GM10266 (cell line): ENCODE data around the gene BNC2.

ENCODE experiments used
- DNase-seq: peaks from one replicate; pipeline ENCODE4 v3.0.0; 2012; ENCODE audit errors: extremely low spot score
- CTCF ChIP-seq: IDR thresholded peaks from 2 replicates; pipeline ENCODE4 v1.5.1; 2012; ENCODE audit warnings: mild to moderate bottlenecking, low read depth; ENCODE audit not compliant: control insufficient read depth, insufficient read depth; ENCODE audit errors: missing control alignments

Gene BNC2

GRCh38 chr9:16688814-16689213, 181.7 kb downstream of the BNC2 start:
- DNase-seq, result no peak
- no peak for TF ChIP-seq CTCF

GRCh38 chr9:16687678-16688369, 182.6 kb downstream of the BNC2 start:
- DNase-seq, result no peak
- no peak for TF ChIP-seq CTCF

GRCh38 chr9:16683326-16683725, 187.1 kb downstream of the BNC2 start:
- no peak for TF ChIP-seq CTCF
- DNase-seq, result no peak

GRCh38 chr9:16682273-16682672, 188.2 kb downstream of the BNC2 start:
- DNase-seq, result no peak
- TF ChIP-seq CTCF, result no peak

GRCh38 chr9:16681652-16681987, 188.8 kb downstream of the BNC2 start:
- DNase-seq, result no peak
- TF ChIP-seq CTCF, result no peak

GRCh38 chr9:16680975-16681651, 189.4 kb downstream of the BNC2 start:
- no peak for DNase-seq
- no peak for TF ChIP-seq CTCF

- TF ChIP-seq CTCF, result no peak
- DNase-seq, result no peak
These were observed 189.9 kb downstream of the BNC2 start for GRCh38 chr9:16680541-16680940.
